Osteoblast (primary cell): ENCODE data around the gene ADK. TPM values are rescaled to one million over a fixed set of nuclear protein-coding genes. Genes with fewer than 3 reads are reported as not detected.
"Not testable (repeated sequence)": the region's sequence is repeated elsewhere in the genome, so short reads cannot be mapped to it uniquely, and the experiment has no call there.

Experiments
- DNase-seq: peaks from one replicate; pipeline ENCODE4 v3.0.0; 2011; ENCODE audit warnings: low spot score, mixed read lengths; ENCODE audit not compliant: insufficient read length; ENCODE audit errors: missing footprints
- H2AFZ ChIP-seq: 2 replicates; pipeline ENCODE4 v1.6.0; 2011; ENCODE audit warnings: mild to moderate bottlenecking, low read length
- H3K27ac ChIP-seq: 2 replicates; pipeline ENCODE4 v1.5.1; 2011; ENCODE audit warnings: mild to moderate bottlenecking, low read depth, low read length, moderate library complexity
- H3K27me3 ChIP-seq: 2 replicates; pipeline ENCODE4 v1.6.0; 2012; ENCODE audit warnings: mild to moderate bottlenecking, control low read depth, inconsistent platforms, low read length, moderate library complexity; ENCODE audit not compliant: insufficient read depth
- H3K36me3 ChIP-seq: 2 replicates; pipeline ENCODE4 v1.5.1; 2011; ENCODE audit warnings: mild to moderate bottlenecking, low read length, control low read depth, moderate library complexity; ENCODE audit not compliant: insufficient read depth
- H3K4me1 ChIP-seq: 2 replicates; pipeline ENCODE4 v1.5.1; 2011; ENCODE audit warnings: mild to moderate bottlenecking, low read length, control low read depth, moderate library complexity; ENCODE audit not compliant: insufficient read depth
- H3K4me2 ChIP-seq: 2 replicates; pipeline ENCODE4 v1.6.0; 2011; ENCODE audit warnings: mild to moderate bottlenecking, low read length; ENCODE audit not compliant: insufficient read depth
- H3K4me3 ChIP-seq: fragments of 200-600 bp; sonication (generic); 3 replicates; pipeline ENCODE4 v1.5.1; 2012; ENCODE audit warnings: mild to moderate bottlenecking, low read length, inconsistent platforms; ENCODE audit not compliant: insufficient read depth
- H3K79me2 ChIP-seq: 2 replicates; pipeline ENCODE4 v1.6.0; 2012; ENCODE audit warnings: mild to moderate bottlenecking, low read length, control low read depth, inconsistent platforms; ENCODE audit not compliant: insufficient read depth
- H3K9me3 ChIP-seq: 2 replicates; pipeline ENCODE4 v1.5.1; 2011; ENCODE audit warnings: low read depth, low read length, control low read depth
- H4K20me1 ChIP-seq: 2 replicates; pipeline ENCODE4 v1.6.0; 2012; ENCODE audit warnings: mild to moderate bottlenecking, low read length, control low read depth; ENCODE audit not compliant: insufficient read depth
- total RNA-seq: library from RNA; depleted of rRNA; stranded (reverse); fragments of >200 nt; gene quantifications from 2 replicates; pipeline ENCODE4 v1.2.3, GENCODE V29; 2012
- TF ChIP-seq, protein P1 (sequence below): IDR thresholded peaks from 2 replicates; pipeline ENCODE4 v1.5.1; 2011; ENCODE audit warnings: mild to moderate bottlenecking, low read depth, low read length, moderate library complexity; ENCODE audit errors: extremely low read depth

Gene ADK
- total RNA-seq, 1 donor = 34.0 TPM

DNA sequence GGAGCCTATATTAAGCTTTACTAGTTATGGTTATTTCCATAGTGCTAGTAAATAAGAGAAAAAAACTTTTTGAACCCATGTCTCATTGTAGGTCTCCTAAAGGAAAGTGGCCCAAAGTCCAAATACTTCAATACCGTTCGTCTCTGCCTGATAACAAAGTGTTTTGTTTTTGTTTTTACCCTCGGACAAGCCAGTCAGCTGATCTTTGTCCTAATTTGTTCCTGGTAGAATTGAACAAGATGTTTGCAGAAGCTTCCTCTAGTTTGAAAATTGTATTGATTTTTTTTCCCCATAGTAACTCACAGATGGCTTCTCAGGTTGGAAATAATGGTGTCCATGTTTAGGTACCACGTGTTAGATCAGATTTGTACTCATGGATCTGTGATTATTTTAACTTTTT lies 339.5 kb downstream of the ADK start:
- Histone ChIP-seq H3K36me3 (no peaks in the 10 kb centered on the region), H3K4me1 (no peaks in the 10 kb centered on the region), H3K27ac (no peak overlapping the region), H2AFZ (no peak overlapping the region), H4K20me1 (no peaks in the 10 kb centered on the region), H3K4me3 (no peak overlapping the region), H3K27me3 (no peaks in the 10 kb centered on the region), H3K9me3 (no peaks in the 10 kb centered on the region), H3K79me2 (no peaks in the 10 kb centered on the region), H3K4me2 (no peak overlapping the region)
- DNase-seq = no peak
- TF ChIP-seq, protein P1, sequence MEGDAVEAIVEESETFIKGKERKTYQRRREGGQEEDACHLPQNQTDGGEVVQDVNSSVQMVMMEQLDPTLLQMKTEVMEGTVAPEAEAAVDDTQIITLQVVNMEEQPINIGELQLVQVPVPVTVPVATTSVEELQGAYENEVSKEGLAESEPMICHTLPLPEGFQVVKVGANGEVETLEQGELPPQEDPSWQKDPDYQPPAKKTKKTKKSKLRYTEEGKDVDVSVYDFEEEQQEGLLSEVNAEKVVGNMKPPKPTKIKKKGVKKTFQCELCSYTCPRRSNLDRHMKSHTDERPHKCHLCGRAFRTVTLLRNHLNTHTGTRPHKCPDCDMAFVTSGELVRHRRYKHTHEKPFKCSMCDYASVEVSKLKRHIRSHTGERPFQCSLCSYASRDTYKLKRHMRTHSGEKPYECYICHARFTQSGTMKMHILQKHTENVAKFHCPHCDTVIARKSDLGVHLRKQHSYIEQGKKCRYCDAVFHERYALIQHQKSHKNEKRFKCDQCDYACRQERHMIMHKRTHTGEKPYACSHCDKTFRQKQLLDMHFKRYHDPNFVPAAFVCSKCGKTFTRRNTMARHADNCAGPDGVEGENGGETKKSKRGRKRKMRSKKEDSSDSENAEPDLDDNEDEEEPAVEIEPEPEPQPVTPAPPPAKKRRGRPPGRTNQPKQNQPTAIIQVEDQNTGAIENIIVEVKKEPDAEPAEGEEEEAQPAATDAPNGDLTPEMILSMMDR = no peak

DNA sequence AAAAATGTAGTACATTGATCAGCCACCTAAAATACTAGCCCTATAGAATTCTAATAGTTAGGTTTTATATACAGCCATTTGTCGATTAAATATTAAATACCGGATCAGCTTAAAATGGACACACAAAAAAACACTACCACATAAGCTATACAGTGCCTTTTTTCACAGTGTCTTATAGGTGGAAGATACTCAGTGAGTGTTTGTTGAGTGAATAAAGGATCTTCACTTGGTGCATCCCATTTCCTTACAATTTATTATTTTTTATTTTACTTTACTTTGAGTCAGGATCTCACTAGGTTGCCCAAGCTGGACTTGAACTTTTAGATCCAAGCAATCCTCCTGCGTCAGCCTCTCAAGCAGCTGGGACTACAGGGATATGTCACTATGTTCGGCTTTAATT lies 340.0 kb downstream of the ADK start:
- DNase-seq = no peak
- H4K20me1 ChIP-seq = no peaks in the 10 kb centered on the region
- no peaks in the 10 kb centered on the region for H3K36me3 ChIP-seq
- no peak overlapping the region for H3K4me3 ChIP-seq
- no peaks in the 10 kb centered on the region for H3K27me3 ChIP-seq
- no peaks in the 10 kb centered on the region for H3K4me1 ChIP-seq
- no peak overlapping the region for H3K4me2 ChIP-seq
- TF ChIP-seq, protein P1 = no peak
- H3K27ac ChIP-seq = no peak overlapping the region
- H3K79me2 ChIP-seq = no peaks in the 10 kb centered on the region
- H2AFZ ChIP-seq = no peak overlapping the region
- H3K9me3 ChIP-seq = no peaks in the 10 kb centered on the region

DNA sequence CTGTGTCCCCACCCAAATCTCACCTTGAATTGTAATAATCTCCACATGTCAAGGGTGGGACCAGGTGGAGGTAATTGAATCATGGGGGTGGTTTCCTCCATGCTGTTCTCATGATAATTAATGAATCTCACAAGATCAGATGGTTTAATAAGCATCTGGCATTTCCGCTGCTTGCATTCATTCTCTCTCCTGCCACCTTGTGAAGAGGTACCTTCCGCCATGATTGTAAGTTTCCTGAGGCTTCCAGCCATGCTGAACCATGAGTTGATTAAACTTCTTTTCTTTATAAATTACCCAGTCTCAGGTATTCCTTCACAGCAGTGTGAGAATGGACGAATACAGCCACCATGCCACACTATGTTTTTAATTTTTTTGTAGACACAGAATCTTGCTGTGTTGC lies 345.3 kb downstream of the ADK start:
- not testable (repeated sequence) for DNase-seq

DNA sequence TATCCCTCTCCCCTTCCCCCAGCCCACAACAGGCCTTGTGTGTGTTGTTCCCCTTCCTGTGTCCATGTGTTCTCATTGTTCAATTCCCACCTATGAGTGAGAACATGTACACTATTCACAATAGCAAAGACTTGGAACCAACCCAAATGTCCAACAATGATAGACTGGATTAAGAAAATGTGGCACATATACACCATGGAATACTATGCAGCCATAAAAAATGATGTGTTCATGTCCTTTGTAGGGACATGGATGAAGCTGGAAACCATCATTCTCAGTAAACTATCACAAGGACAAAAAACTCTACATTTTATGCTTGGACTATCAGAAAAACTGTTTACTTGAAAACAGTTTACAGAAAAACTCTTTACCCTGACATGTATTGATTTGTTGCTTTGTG lies 347.6 kb downstream of the ADK start:
- not testable (repeated sequence) for H3K36me3 ChIP-seq, H3K27ac ChIP-seq, H4K20me1 ChIP-seq, H2AFZ ChIP-seq, DNase-seq, H3K4me2 ChIP-seq, H3K27me3 ChIP-seq, H3K9me3 ChIP-seq, H3K4me3 ChIP-seq, H3K79me2 ChIP-seq
- H3K4me1 ChIP-seq = peaks cover 27% of the 10 kb centered on the region

More for the DNA sequence above, 345.3 kb downstream of the ADK start:
- H3K27ac ChIP-seq, H3K36me3 ChIP-seq, H3K9me3 ChIP-seq, H3K4me3 ChIP-seq, H3K4me2 ChIP-seq, H3K27me3 ChIP-seq, H3K79me2 ChIP-seq, H4K20me1 ChIP-seq, H2AFZ ChIP-seq: not testable (repeated sequence)
- peaks cover 12% of the 10 kb centered on the region for H3K4me1 ChIP-seq

DNA sequence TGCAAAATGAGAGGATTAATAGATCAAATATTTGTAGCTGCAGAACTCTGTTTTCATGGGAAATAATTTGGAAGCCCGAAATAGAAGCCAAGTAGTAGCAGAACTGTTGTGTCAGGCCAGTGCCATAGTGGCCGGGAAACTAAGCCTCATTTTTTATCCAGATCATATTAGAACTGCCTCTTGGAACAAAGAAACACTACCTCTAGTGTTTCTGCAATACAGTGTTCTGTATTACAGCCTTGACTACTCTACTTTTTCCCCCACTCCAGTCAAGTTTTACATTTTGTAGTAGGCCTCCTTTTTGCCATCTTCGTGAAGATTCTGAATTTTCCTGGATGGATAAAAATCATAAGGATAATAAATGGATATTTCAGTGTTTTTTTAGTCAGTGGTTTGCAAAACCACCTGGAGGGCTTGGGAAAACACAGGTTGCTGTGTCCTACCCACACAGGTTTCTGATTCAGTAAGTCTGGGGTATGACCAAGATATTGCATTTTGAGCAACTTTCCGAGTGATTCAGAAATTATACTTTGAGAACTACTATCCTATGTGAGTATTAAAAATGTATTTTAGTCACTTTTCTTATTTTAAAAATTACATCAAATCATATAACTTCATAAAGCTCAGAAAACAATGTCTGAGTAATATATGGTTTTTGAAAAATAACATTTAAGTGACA lies 349.1 kb downstream of the ADK start:
- no peaks in the 10 kb centered on the region for H3K36me3 ChIP-seq
- no peaks in the 10 kb centered on the region for H3K9me3 ChIP-seq
- no peak overlapping the region for H2AFZ ChIP-seq
- peak; percentile 27 for DNase-seq
- H4K20me1 ChIP-seq = peaks cover 2% of the 10 kb centered on the region
- TF ChIP-seq, protein P1 = no peak
- H3K79me2 ChIP-seq = no peaks in the 10 kb centered on the region
- H3K4me3 ChIP-seq = no peak overlapping the region
- H3K27me3 ChIP-seq = no peaks in the 10 kb centered on the region
- H3K4me1 ChIP-seq = peaks cover 30% of the 10 kb centered on the region
- H3K4me2 ChIP-seq = no peak overlapping the region
- no peak overlapping the region for H3K27ac ChIP-seq
